Naive thymus-derived CD8-positive, alpha-beta T cell (primary cell): ENCODE data around the gene CH25H. TPM values are rescaled to one million over a fixed set of nuclear protein-coding genes. Genes with fewer than 3 reads are reported as not detected.
"Not testable (repeated sequence)": the region's sequence is repeated elsewhere in the genome, so short reads cannot be mapped to it uniquely, and the experiment has no call there.

Source experiments
- ATAC-seq, 2 donors: fragments of 150-1000 bp; cut with Tn5 transposase in 1 of 2; sonication (Bioruptor Pico), chemical (Tn5 transposase) in 1 of 2; 1 replicate in 1 of 2; 2 replicates in 1 of 2; pipeline ENCODE4 v1.10.0; 2021; ENCODE audit warnings: mild to moderate bottlenecking in 2 of 2, moderate library complexity in 2 of 2
- POLR2A ChIA-PET: fragments of 350-600 bp; sonication (Branson Sonifier 250); formaldehyde crosslinking; loops from one replicate; lab custom pipeline; 2021; ENCODE audit warnings: antibody characterized with exemption; lab: Charles Lee
- DNase-seq, 10 donors: peaks; one replicate each; pipeline versions ENCODE4 v3.0.0 to v3.0.0-alpha.2; 2020 to 2022
- H3K27ac Mint-ChIP-seq, 10 donors: one replicate each; pipeline ENCODE4 v1.8.0; 2020 to 2022; ENCODE audit warnings: mild to moderate bottlenecking in 10 of 10, mixed read lengths in 10 of 10, moderate library complexity in 4 of 10, inconsistent platforms in 1 of 10
- H3K27me3 Mint-ChIP-seq, 5 donors: one replicate each; pipeline ENCODE4 v1.8.0; 2021 to 2022; ENCODE audit warnings: mixed read lengths in 5 of 5
- H3K36me3 Mint-ChIP-seq, 3 donors: one replicate each; pipeline ENCODE4 v1.8.0; 2020 to 2022; ENCODE audit warnings: mixed read lengths in 3 of 3, mild to moderate bottlenecking in 2 of 3, inconsistent platforms in 1 of 3
- H3K4me1 Mint-ChIP-seq, 4 donors: one replicate each; pipeline ENCODE4 v1.8.0; 2021 to 2022; ENCODE audit warnings: mixed read lengths in 4 of 4
- H3K4me3 Mint-ChIP-seq, 10 donors: one replicate each; pipeline ENCODE4 v1.8.0; 2020 to 2022; ENCODE audit warnings: mild to moderate bottlenecking in 10 of 10, mixed read lengths in 10 of 10, moderate library complexity in 6 of 10, inconsistent platforms in 1 of 10
- H3K9me3 Mint-ChIP-seq, 9 donors: one replicate each; pipeline ENCODE4 v1.8.0; 2020 to 2022; ENCODE audit warnings: mixed read lengths in 9 of 9, mild to moderate bottlenecking in 3 of 9, inconsistent platforms in 1 of 9, moderate library complexity in 1 of 9
- polyA plus RNA-seq, 3 donors: library from polyadenylated mRNA; unstranded; fragments of 300-500 nt; fragmentation: Illumina TruSeq; gene quantifications; one replicate each; pipeline ENCODE4 v1.2.3, GENCODE V29; 2021
- total RNA-seq, 8 experiments: library from RNA in 2 of 8; stranded (reverse) in 2 of 8; gene quantifications; one replicate each; pipeline ENCODE4 v1.2.3 and lab custom pipeline; 2021 to 2026

Gene CH25H, protein sequence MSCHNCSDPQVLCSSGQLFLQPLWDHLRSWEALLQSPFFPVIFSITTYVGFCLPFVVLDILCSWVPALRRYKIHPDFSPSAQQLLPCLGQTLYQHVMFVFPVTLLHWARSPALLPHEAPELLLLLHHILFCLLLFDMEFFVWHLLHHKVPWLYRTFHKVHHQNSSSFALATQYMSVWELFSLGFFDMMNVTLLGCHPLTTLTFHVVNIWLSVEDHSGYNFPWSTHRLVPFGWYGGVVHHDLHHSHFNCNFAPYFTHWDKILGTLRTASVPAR
- total RNA-seq = not detected
- polyA plus RNA-seq = under 1 TPM in 2 of 3 donors, not detected in 1; 0.28 to 0.82 TPM
- 0 to 0.50 (median 0) reads per million in 6 experiments for total RNA-seq (lab: John Stamatoyannopoulos, UW)

DNA sequence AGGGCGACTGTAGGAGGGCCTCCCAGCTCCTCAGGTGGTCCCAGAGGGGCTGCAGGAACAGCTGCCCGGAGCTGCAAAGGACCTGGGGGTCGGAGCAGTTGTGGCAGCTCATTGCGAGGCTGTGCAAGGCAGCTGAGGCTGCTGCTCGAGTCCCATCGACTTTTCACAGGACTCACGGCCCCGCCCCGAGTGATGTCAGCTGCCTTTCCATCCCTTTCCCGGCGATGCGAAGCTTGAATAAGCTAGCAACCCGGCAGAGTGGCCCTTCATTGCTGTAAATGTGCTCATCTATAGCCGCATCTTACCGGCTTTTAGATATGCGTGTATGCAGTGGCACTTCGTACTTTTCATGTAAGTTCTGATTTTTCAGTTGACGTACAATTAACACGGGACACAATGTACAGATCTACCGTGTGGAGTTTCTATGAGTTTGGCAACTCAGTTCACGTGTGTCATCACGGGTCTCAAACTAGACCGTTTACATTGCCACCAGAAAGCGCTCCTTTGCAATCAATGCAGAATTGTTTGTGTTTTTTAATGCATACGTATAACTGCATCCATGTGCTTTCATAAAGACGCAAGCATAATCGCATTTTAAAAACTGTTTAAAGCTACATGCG is at the start of gene CH25H:
TSS of gene CH25H (minus strand) at position 137 of the 620 bp plus-strand sequence. CDS start at position 112, 25 bp downstream.
- DNase-seq (peak in 6 of 10 donors; percentile 7 to 40 (median 20)), ATAC-seq (peak; percentile 42 to 53)
- H3K4me3 Mint-ChIP-seq = peak within 1 kb of the TSS; percentile 68 to 90 (median 88)
- H3K36me3 Mint-ChIP-seq = no peaks in the 10 kb centered on the region
- POLR2A ChIA-PET = interaction anchor here (0.7 to 1.3 kb wide), 3 partner anchors 43 to 217 kb away, joined by 3 read pairs; partner anchors contain the start of gene FAS
- peaks cover 24 to 48% (median 37%) of the 10 kb centered on the region in 5 donors for H3K27me3 Mint-ChIP-seq
- no peaks in the 10 kb centered on the region for H3K9me3 Mint-ChIP-seq
- H3K27ac Mint-ChIP-seq = peak within 1 kb of the TSS in 8 of 10 donors; percentile 41 to 85 (median 76)
- H3K4me1 Mint-ChIP-seq = peaks cover 10 to 24% (median 14%) of the 10 kb centered on the region in 4 donors

DNA sequence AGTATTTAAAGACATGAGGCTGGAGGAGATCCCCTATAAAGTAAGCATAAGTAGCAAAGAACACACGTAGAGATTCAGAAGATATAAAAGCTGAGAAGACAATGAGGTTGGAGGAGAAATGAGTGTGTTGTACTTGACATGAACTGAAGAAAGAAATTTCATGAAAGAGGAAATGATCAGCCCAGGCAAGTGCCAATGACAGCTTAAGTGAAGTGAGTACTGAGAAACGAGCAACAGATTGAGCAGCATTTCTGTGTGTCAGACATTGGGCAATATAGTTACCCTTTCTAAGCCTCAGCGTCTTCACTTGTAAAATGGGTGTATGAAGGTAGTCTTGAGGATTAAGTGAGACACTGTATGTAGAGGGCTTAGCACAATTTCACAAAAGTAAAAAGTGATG is 49.2 kb upstream of the CH25H start:
- Mint-ChIP-seq H3K36me3 (peaks cover 0 to 5% (median 4%) of the 10 kb centered on the region in 3 donors), H3K9me3 (peaks cover 0 to 8% (median 3%) of the 10 kb centered on the region in 9 donors), H3K4me1 (peaks cover 0 to 8% (median 4%) of the 10 kb centered on the region in 4 donors), H3K4me3 (no peak overlapping the region), H3K27me3 (peaks cover 0 to 11% (median 2%) of the 10 kb centered on the region in 5 donors), H3K27ac (no peak overlapping the region)
- no peak for ATAC-seq
- no peak for DNase-seq
- POLR2A ChIA-PET = no interaction called here

DNA sequence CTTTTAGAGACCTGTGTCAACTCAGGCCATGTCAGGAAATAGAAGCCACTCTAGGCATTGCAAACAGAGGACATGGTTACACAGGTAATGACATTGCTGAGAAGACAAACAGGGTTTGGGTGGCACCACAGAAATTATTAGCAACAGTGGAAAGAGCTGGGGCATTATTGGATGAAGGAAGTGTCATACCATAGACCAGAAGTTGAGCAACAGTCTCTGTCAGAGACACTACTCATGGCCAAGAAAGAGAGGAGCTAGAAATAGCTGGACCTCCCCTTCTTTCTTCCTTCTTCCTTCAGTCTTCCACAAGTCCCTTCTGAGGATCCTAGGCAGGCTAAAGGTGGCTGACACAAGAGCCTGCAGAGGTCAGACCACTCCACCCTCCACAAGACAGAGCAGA is 48.7 kb upstream of the CH25H start:
- DNase-seq = no peak
- Mint-ChIP-seq H3K9me3 (peaks cover 0 to 8% (median 3%) of the 10 kb centered on the region in 9 donors), H3K4me3 (no peak overlapping the region), H3K27ac (no peak overlapping the region), H3K36me3 (peaks cover 0 to 5% (median 4%) of the 10 kb centered on the region in 3 donors), H3K4me1 (peaks cover 5 to 13% (median 8%) of the 10 kb centered on the region in 4 donors), H3K27me3 (peaks cover 0 to 11% (median 2%) of the 10 kb centered on the region in 5 donors)
- POLR2A ChIA-PET = no interaction called here
- no peak for ATAC-seq

DNA sequence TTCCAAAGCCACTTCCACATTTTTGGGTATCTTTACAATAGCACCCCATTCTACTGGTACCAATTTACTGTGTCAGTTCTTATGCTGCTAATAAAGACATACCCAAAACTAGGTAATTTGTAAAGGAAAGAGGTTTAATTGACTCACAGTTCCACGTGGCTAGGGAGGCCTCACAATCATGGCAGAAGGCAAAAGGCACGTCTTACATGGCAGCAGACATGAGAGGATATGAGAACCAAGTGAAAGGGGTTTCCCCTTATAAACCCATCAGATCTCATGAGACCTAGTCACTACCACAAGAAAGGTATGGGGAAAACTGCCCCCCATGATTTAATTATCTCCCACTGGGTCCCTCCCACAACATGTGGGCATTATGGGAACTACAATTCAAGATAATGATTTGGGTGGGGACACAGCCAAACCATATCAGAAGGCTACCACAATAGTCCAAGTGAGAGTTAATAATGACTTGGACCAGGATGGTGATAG is 48.0 kb upstream of the CH25H start:
- H3K4me3 Mint-ChIP-seq, DNase-seq, ATAC-seq, POLR2A ChIA-PET, H3K9me3 Mint-ChIP-seq, H3K27ac Mint-ChIP-seq, H3K36me3 Mint-ChIP-seq: not testable (repeated sequence)
- peaks cover 0 to 11% (median 2%) of the 10 kb centered on the region in 5 donors for H3K27me3 Mint-ChIP-seq
- peaks cover 7 to 15% (median 12%) of the 10 kb centered on the region in 4 donors for H3K4me1 Mint-ChIP-seq

DNA sequence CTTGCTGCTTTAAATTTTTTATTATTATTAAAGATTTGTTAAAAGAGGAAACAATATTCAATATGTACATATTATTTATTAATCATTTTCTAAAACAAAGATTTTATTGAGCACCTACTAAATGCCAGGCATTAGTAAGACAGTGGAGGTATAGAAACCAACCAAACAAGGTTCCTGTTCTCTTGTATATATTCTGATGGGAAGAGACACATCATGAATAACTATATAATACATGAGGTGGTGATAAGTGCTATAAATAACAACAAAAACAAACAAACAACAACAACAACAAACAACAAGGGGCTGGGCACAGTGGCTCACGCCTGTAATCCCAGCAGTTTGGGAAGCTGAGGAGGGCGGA is 45.1 kb upstream of the CH25H start:
- peaks cover 0 to 8% (median 3%) of the 10 kb centered on the region in 9 donors for H3K9me3 Mint-ChIP-seq
- peaks cover 11 to 31% (median 21%) of the 10 kb centered on the region in 4 donors for H3K4me1 Mint-ChIP-seq
- POLR2A ChIA-PET = interaction anchor here (1.4 to 3.1 kb wide), 7 partner anchors 9 to 449 kb away, joined by 3 to 28 read pairs (median 8); partner anchors contain the start of genes IFIT1, IFIT2, IFIT5 and KIF20B
- H3K27me3 Mint-ChIP-seq = peaks cover 0 to 7% (median 0%) of the 10 kb centered on the region in 5 donors
- peak overlapping the region in 7 of 10 donors; percentile 55 to 88 (median 65) for H3K27ac Mint-ChIP-seq
- H3K4me3 Mint-ChIP-seq = peak overlapping the region in 3 of 10 donors; percentile 85 to 88 (median 87)
- DNase-seq (no peak), ATAC-seq (no peak)
- peaks cover 0 to 5% (median 4%) of the 10 kb centered on the region in 3 donors for H3K36me3 Mint-ChIP-seq

DNA sequence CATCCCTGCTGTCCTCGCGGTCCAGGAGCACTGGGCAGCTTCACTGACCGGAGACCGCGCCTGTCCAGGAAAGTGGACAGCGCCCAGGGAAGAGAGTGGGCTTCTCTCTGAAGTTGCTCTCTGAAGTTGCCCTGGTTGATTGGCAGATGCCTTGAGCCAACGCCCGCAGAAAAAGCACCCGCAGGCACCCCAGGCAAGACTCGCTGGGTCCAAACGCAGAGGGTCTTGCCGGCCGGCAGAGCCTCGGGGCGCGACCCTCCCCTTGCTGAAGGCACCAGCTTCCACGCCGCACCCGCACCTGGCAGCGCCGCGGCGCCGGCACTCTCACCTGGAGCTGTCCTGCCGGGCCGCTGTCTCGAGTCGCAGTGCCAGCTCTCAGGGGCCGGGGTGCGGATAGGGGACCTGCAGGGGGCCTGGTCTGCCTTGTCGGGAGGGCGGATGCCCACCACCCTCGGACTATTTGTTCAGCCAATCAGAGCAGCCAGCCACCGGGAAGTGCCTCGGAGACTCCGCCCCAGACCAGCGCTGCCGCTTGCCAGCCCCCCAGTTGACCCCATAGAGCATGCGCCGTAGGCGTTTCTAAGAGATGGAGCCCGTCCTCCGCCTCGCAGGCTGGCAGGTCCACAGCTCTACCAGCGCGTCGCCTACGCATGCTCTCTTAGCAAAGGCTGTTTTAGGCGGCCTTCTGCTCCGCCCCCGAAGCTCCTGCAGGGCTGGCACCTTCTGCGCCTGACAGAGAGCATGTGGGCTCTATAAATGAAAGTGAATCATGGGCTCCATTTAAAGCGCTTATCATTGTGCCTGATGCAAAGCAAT is 44.5 kb upstream of the CH25H start, which contains the start of gene LIPA:
TSS of gene LIPA (minus strand) at position 367 of the 816 bp plus-strand sequence. CDS start 4,127 bp downstream, outside the sequence.
- Mint-ChIP-seq H3K9me3 (peaks cover 0 to 8% (median 3%) of the 10 kb centered on the region in 9 donors), H3K36me3 (peaks cover 0 to 5% (median 4%) of the 10 kb centered on the region in 3 donors), H3K4me3 (peak within 1 kb of the TSS; percentile 83 to 93 (median 88)), H3K4me1 (peaks cover 11 to 31% (median 21%) of the 10 kb centered on the region in 4 donors), H3K27ac (peak within 1 kb of the TSS; percentile 65 to 93 (median 88)), H3K27me3 (peaks cover 0 to 7% (median 0%) of the 10 kb centered on the region in 5 donors)
- ATAC-seq (peak; percentile 94), DNase-seq (peak; percentile 88 to 99 (median 96))
- POLR2A ChIA-PET = interaction anchor here (1.4 to 3.1 kb wide), 7 partner anchors 9 to 450 kb away, joined by 3 to 28 read pairs (median 8); partner anchors contain the start of genes IFIT1, IFIT2, IFIT5 and KIF20B

DNA sequence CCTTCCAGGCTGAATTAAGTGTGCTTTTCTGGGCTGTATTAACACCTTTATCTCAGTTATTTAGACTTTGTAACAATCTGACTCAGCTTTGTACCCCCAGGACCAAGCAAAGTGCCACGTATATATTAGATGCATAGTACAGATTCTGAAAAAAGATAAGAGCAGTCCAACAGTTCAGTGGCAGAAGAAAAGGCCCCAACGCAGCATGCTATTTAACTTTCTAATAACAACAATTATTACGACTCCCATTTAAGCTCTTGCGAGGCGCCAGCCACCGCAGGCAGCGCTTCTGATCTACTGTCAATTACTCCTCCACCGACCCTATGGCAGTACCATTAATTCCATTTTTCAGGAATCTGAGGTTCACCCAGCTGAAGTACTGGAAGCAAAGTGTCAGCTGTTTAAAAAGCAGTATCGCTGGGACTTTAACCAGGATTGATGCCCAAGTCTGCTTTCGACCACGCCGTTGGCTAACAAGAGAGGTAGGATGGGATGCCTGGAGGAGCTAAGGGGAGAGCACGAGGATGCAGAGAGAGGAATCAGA is 43.8 kb upstream of the CH25H start:
- DNase-seq = peak in 2 of 10 donors; percentile 7 to 10
- no peak for ATAC-seq
- Mint-ChIP-seq H3K27me3 (peaks cover 0 to 7% (median 0%) of the 10 kb centered on the region in 5 donors), H3K36me3 (peaks cover 2 to 5% (median 4%) of the 10 kb centered on the region in 3 donors), H3K4me1 (peaks cover 11 to 31% (median 21%) of the 10 kb centered on the region in 4 donors), H3K27ac (peak overlapping the region; percentile 65 to 93 (median 88)), H3K9me3 (peaks cover 0 to 8% (median 3%) of the 10 kb centered on the region in 9 donors), H3K4me3 (peak overlapping the region; percentile 83 to 93 (median 88))
- POLR2A ChIA-PET = interaction anchor here (1.4 to 3.1 kb wide), 7 partner anchors 8 to 451 kb away, joined by 3 to 28 read pairs (median 8); partner anchors contain the start of genes IFIT1, IFIT2, IFIT5 and KIF20B

DNA sequence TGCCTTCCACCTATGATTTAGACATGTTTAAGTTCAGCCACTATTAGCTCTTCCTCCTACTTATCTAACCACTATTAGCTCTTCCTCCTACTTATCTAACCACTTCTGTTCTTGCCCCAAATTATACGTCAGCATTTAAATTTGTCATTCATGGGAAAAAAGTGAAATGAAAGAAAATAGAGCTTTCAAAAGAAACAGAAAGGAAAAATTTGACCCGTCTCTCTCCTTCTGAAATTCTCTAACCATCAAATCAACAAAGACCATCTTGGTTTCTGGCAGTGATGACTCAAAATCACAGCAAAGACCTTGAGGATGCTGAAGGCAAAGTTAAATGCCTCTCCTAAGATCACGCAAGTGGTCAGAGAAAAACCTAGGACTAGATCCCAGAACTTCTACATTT is 41.9 kb upstream of the CH25H start:
- peaks cover 10 to 40% (median 22%) of the 10 kb centered on the region in 4 donors for H3K4me1 Mint-ChIP-seq
- H3K9me3 Mint-ChIP-seq = peaks cover 0 to 2% (median 0%) of the 10 kb centered on the region in 9 donors
- ATAC-seq = no peak
- no peak for DNase-seq
- H3K36me3 Mint-ChIP-seq = peaks cover 0 to 20% (median 3%) of the 10 kb centered on the region in 3 donors
- POLR2A ChIA-PET = interaction anchor here (0.8 kb wide), 1 partner anchor 395 kb away, joined by 3 read pairs; no protein-coding TSS in a partner anchor
- H3K27me3 Mint-ChIP-seq = no peaks in the 10 kb centered on the region
- no peak overlapping the region for H3K27ac Mint-ChIP-seq
- peak overlapping the region in 2 of 10 donors; percentile 16 to 21 for H3K4me3 Mint-ChIP-seq

DNA sequence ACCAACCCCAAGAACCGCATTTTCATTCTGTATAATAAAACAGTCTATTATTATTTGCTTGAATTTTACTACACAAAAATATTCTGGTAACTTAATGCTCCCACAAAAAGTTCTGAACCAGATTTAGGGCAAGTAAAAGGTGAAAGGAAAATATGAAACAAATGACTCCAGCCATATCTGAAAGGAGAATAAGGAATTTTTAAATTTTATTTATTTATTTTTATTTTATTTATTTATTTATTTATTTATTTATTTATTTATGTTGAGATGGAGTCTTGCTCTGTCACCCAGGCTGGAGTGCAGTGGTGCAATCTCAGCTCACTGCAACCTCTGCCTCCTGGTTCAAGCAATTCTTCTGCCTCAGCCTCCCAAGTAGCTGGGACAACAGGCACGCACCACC is 40.5 kb upstream of the CH25H start:
- peaks cover 10 to 49% (median 27%) of the 10 kb centered on the region in 4 donors for H3K4me1 Mint-ChIP-seq

DNA sequence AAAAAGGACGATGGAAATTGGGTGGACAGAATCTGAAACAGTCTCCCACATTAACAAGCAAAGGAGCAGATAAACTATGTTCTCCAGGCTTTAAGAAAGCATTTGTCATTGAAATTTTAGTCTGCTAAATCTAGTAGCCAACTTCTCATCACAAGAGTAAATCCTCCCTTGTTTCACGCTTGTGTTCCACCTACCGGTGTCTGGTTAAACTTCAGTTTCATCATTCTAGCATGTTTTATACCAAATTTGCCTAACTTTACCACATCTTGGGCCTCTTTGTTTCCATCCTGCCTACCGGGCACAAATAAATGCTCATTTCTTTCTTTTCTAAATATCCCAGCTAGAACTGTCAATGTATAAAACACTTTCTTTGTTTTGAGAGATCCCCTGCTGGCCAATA is 38.7 kb upstream of the CH25H start:
- Mint-ChIP-seq H3K4me1 (peaks cover 8 to 50% (median 24%) of the 10 kb centered on the region in 4 donors), H3K36me3 (peaks cover 0 to 40% (median 7%) of the 10 kb centered on the region in 3 donors), H3K4me3 (no peak overlapping the region), H3K27ac (no peak overlapping the region), H3K27me3 (no peaks in the 10 kb centered on the region), H3K9me3 (no peaks in the 10 kb centered on the region)
- DNase-seq (no peak), ATAC-seq (no peak)
- POLR2A ChIA-PET = no interaction called here

More for the DNA sequence above, 40.5 kb upstream of the CH25H start:
- DNase-seq, H3K4me3 Mint-ChIP-seq, H3K27ac Mint-ChIP-seq, ATAC-seq, H3K9me3 Mint-ChIP-seq, H3K27me3 Mint-ChIP-seq: not testable (repeated sequence)
- H3K36me3 Mint-ChIP-seq = peaks cover 0 to 32% (median 7%) of the 10 kb centered on the region in 3 donors
- POLR2A ChIA-PET = interaction anchor here (0.6 kb wide), 1 partner anchor 1484 kb away, joined by 5 read pairs; no protein-coding TSS in a partner anchor
